SU-DHL-6 (cell line): ENCODE measurements around the gene AACS.

Source experiments
- EZH2phosphoT487 ChIP-seq: fragments of 200-600 bp; sonication (generic), shearing (Covaris generic); conservative IDR thresholded peaks from 2 replicates; pipeline ENCODE4 v1.6.1; 2018; ENCODE audit warnings: mild to moderate bottlenecking, antibody characterized with exemption, low read length, moderate library complexity, mixed read lengths
- TF ChIP-seq, protein P1 (sequence below): fragments of 200-600 bp; sonication (generic); IDR thresholded peaks from one replicate; pipeline ENCODE4 v1.5.1; 2017; ENCODE audit warnings: antibody characterized with exemption, mild to moderate bottlenecking, low read length, moderate library complexity; ENCODE audit not compliant: insufficient read depth, poor library complexity, severe bottlenecking

DNA sequence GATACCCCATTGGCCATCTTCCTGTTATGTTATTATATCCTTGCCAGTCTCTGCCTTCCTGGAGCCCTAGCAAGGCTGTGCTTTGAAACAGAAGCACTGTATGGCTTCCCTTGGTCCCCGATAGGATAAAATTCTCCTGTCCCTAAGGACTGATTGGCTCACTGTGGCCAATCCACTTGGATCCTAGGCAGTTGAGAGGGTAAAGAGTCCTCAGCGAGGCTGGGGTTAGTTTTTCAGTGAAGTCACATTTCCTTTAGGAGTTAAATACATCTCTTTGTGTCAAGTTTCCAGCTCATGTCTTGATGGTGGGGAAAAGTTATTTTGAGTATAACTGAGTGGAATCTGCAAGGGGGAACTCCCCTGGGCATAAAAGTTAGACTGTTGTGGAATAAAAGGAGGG is 7.3 kb downstream of the AACS start:
- TF ChIP-seq, protein P1, sequence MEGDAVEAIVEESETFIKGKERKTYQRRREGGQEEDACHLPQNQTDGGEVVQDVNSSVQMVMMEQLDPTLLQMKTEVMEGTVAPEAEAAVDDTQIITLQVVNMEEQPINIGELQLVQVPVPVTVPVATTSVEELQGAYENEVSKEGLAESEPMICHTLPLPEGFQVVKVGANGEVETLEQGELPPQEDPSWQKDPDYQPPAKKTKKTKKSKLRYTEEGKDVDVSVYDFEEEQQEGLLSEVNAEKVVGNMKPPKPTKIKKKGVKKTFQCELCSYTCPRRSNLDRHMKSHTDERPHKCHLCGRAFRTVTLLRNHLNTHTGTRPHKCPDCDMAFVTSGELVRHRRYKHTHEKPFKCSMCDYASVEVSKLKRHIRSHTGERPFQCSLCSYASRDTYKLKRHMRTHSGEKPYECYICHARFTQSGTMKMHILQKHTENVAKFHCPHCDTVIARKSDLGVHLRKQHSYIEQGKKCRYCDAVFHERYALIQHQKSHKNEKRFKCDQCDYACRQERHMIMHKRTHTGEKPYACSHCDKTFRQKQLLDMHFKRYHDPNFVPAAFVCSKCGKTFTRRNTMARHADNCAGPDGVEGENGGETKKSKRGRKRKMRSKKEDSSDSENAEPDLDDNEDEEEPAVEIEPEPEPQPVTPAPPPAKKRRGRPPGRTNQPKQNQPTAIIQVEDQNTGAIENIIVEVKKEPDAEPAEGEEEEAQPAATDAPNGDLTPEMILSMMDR, result no peak
- no peak for TF ChIP-seq EZH2phosphoT487
